ENCODE results near the gene BST2. TPM values are rescaled to one million over a fixed set of nuclear protein-coding genes. Genes with fewer than 3 reads are reported as not detected.

Gene BST2
- polyA plus RNA-seq, 10 donors, result 4.5 to 8.3 (median 6.6) TPM

Other genes starting within 250 kb of the BST2 start
- 10 to 100 TPM; 22.4 to 31.5 (median 25.9) TPM for gene USE1, start 190.3 kb downstream of the BST2 start, polyA plus RNA-seq (ENCODE audit: insufficient read length in 10 of 10)
- 10 to 100 TPM in 1 of 10 donors, 1 to 10 TPM in 9; 5.9 to 10.4 (median 8.8) TPM for gene OCEL1, start 179.4 kb downstream of the BST2 start, polyA plus RNA-seq (ENCODE audit: insufficient read length in 10 of 10)
- 10 to 100 TPM; 20.0 to 31.6 (median 23.4) TPM for gene NR2F6, start 159.7 kb downstream of the BST2 start, polyA plus RNA-seq (ENCODE audit: insufficient read length in 10 of 10)
- 1 to 10 TPM; 3.2 to 8.8 (median 5.8) TPM for gene USHBP1, start 140.9 kb downstream of the BST2 start, polyA plus RNA-seq (ENCODE audit: insufficient read length in 10 of 10)
- 10 to 100 TPM; 70.4 to 91.0 (median 85.8) TPM for gene BABAM1, start 138.2 kb downstream of the BST2 start, polyA plus RNA-seq (ENCODE audit: insufficient read length in 10 of 10)
- gene ANKLE1, start 123.7 kb downstream of the BST2 start, polyA plus RNA-seq (ENCODE audit: insufficient read length in 10 of 10), result 1 to 10 TPM in 3 of 10 donors, under 1 TPM in 7; 0.54 to 1.6 (median 0.82) TPM
- gene ABHD8, start 102.2 kb downstream of the BST2 start, polyA plus RNA-seq (ENCODE audit: insufficient read length in 10 of 10), result 1 to 10 TPM; 4.5 to 9.3 (median 5.8) TPM
- gene MRPL34, start 99.8 kb downstream of the BST2 start, polyA plus RNA-seq (ENCODE audit: insufficient read length in 10 of 10), result 10 to 100 TPM; 21.5 to 40.5 (median 30.3) TPM
- gene DDA1, start 96.1 kb downstream of the BST2 start, polyA plus RNA-seq (ENCODE audit: insufficient read length in 10 of 10), result 10 to 100 TPM; 24.3 to 39.7 (median 31.3) TPM
- gene ANO8, start 70.8 kb downstream of the BST2 start, polyA plus RNA-seq (ENCODE audit: insufficient read length in 10 of 10), result 1 to 10 TPM; 5.4 to 10.0 (median 6.8) TPM
- gene GTPBP3, start 68.1 kb downstream of the BST2 start, polyA plus RNA-seq (ENCODE audit: insufficient read length in 10 of 10), result 10 to 100 TPM in 7 of 10 donors, 1 to 10 TPM in 3; 8.4 to 19.4 (median 11.5) TPM
- gene PLVAP, start 28.3 kb downstream of the BST2 start, polyA plus RNA-seq (ENCODE audit: insufficient read length in 10 of 10), result 10 to 100 TPM; 34.3 to 73.4 (median 47.2) TPM
- not detected for gene CCDC194, start 11.4 kb downstream of the BST2 start, polyA plus RNA-seq (ENCODE audit: insufficient read length in 10 of 10)
- 10 to 100 TPM; 21.6 to 32.9 (median 27.1) TPM for gene MVB12A, start 14.4 kb upstream of the BST2 start, polyA plus RNA-seq (ENCODE audit: insufficient read length in 10 of 10)
- gene TMEM221, start 43.0 kb upstream of the BST2 start, polyA plus RNA-seq (ENCODE audit: insufficient read length in 10 of 10), result 1 to 10 TPM in 8 of 10 donors, under 1 TPM in 2; 0.84 to 2.7 (median 1.2) TPM
- gene NXNL1, start 55.3 kb upstream of the BST2 start, polyA plus RNA-seq (ENCODE audit: insufficient read length in 10 of 10), result not detected
- 10 to 100 TPM; 12.4 to 20.3 (median 14.4) TPM for gene SLC27A1, start 64.9 kb upstream of the BST2 start, polyA plus RNA-seq (ENCODE audit: insufficient read length in 10 of 10)
- 10 to 100 TPM; 38.3 to 56.6 (median 45.9) TPM for gene PGLS, start 106.0 kb upstream of the BST2 start, polyA plus RNA-seq (ENCODE audit: insufficient read length in 10 of 10)
- gene COLGALT1, start 150.0 kb upstream of the BST2 start, polyA plus RNA-seq (ENCODE audit: insufficient read length in 10 of 10), result 10 to 100 TPM; 62.1 to 87.0 (median 68.6) TPM

Data from muscle of back (tissue), 10 donors.